Stimulated activated CD4-positive, alpha-beta T cell treated with anti-CD3 and anti-CD28 coated beads, Interleukin-15, amount 100 ng/mL, for 1 hour (primary cell): Measurements from ENCODE around the gene EDRF1.
A peak's percentile ranks its signal among the peaks of the same experiment; 100 is the strongest.
"Not testable (repeated sequence)": the region's sequence is repeated elsewhere in the genome, so short reads cannot be mapped to it uniquely, and the experiment has no call there.

Experiments
- DNase-seq, 2 donors: peaks; one replicate each; pipeline ENCODE4 v3.0.0-alpha.2; 2020; ENCODE audit warnings: low read depth in 1 of 2, low spot score in 1 of 2

EDRF1 gene, protein sequence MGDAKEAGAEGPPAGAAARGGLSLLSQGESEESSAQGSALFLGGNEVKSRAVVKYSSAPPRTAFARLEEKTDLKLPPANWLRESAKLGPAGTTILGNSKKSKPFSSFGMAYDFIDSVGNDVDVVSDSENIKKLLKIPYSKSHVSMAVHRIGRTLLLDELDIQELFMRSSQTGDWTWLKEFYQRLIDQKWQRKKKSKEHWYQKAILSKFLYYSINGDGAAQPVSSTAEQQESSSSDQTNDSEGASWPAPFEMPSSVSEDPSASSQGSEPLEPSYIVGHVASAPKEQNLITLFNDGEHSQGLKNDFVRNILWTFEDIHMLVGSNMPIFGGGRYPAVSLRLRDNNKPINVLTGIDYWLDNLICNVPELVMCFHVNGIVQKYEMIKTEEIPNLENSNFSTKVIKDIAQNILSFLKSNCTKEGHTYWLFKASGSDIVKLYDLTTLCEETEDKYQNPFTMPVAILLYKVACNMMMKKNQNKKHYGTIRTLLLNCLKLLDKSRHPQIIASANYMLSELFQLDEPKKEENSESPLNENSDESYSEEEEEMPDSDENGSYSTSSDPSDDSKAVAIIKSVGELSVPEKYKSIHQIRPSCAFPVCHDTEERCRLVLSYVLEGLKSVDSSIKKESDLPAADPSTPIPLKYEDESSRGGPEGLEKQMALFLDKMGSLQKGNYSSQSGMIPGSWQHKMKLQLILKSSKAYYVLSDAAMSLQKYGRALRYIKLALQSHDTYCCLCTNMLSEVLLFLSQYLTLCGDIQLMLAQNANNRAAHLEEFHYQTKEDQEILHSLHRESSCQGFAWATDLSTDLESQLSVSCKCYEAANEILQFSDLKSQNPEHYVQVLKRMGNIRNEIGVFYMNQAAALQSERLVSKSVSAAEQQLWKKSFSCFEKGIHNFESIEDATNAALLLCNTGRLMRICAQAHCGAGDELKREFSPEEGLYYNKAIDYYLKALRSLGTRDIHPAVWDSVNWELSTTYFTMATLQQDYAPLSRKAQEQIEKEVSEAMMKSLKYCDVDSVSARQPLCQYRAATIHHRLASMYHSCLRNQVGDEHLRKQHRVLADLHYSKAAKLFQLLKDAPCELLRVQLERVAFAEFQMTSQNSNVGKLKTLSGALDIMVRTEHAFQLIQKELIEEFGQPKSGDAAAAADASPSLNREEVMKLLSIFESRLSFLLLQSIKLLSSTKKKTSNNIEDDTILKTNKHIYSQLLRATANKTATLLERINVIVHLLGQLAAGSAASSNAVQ

GRCh38 chr10:125719173-125720001 lies at the start of gene EDRF1:
Gene EDRF1 (plus strand): TSS chr10:125719709. CDS start chr10:125719808, 99 bp downstream.
- peak; percentile 97 to 98 for DNase-seq

GRCh38 chr10:125672884-125673283 lies 46.6 kb upstream of the EDRF1 start:
- no peak for DNase-seq

GRCh38 chr10:125679436-125679835 lies 40.1 kb upstream of the EDRF1 start:
- no peak for DNase-seq

DNA sequence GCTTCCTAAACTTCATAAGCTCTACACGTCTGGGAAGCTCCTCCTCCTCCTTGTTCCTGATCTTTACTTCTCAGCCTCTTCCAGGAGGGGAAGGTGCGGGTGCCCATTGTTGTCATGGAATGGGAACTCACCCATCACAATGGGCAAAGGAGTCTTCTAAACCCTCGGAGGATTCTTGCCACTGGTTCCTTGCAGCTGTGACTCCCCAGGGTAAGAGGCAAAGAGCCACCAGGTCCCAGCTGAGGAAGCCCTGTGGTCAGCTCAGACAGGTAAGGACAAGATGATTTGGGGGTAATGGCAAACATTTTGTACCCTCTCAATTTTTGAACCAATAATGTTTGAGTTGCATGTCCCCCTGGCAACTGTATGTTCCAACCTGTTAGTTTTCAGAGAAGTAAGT lies 36.4 kb upstream of the EDRF1 start, which contains the start of gene TEX36:
Gene TEX36, minus strand, starts transcription at position 101 of the 400 bp plus-strand sequence. CDS start 174 bp downstream, outside the sequence.
- DNase-seq: no peak

GRCh38 chr10:125683821-125684220 lies 35.7 kb upstream of the EDRF1 start:
- DNase-seq: no peak

- no peak for DNase-seq
Measured at GRCh38 chr10:125684581-125684980, 34.9 kb upstream of the EDRF1 start.

GRCh38 chr10:125687507-125688185 lies 31.9 kb upstream of the EDRF1 start:
- no peak for DNase-seq

DNA sequence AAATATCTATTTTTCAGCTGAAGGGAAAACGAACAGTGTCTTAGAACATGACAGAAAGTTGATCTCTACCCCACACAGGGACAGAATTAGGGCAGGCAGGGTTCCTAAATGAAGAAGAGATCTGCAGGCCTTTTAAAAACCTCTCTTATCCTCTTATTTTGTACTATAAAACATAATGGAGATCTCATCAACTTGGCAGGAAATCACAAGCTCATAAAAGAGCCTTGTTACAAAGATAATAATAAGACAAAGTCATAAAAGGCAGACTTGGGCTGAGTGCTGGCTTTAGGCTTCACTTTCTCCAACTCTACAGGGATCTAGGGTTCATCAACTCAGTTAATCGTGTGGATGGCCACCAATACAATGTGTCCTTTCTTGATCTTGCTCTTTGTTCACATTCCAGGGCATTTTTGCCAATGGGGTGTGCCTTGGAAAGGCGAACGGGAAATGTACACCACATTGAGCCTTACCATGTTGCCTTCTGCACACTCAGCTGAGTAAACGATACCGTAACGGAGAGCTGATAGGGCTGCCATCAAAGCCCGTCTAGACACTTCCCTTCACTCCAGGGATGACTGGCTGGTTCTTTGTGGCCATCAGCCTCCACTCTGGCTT lies 29.4 kb upstream of the EDRF1 start:
- no peak for DNase-seq

DNA sequence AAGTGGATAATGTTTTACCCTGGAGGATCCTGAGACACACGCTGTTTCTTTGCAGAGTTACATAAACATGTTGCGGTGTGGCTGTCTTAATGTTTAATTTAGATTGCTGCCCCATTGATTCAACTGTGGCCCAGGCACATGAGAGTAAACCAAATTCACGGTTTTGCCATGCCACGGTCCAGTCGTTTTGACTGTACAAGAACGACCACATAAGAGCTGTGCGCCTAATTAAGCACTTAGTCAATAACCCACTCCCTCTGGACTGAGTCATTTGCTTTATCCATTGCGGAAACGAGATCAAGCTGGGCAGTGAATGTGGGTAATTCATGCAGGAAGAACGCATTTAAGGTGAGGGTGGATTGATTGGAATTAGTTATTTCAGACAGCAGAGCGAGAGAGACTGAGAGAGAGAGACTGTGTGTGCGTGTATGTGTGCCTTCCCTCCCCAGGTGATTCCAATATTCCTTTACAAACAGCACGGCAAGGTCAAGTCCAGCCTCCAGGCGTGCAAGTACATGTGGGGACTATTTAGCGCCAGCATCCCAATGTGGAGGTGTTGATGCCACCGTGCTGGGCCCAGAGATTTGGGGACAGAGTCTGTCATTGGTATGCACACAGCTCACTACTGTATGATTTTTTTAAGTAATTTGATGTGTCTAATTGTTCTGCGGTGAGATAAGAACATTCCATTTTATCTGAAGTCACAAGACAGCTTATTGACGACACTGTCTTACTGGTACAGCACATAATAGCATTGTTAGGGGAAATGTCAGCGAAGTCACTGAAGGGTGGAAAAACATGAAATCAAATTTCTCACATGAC lies 28.1 kb upstream of the EDRF1 start:
- DNase-seq: no peak

GRCh38 chr10:125692196-125692595 lies 27.3 kb upstream of the EDRF1 start:
- DNase-seq: no peak

DNA sequence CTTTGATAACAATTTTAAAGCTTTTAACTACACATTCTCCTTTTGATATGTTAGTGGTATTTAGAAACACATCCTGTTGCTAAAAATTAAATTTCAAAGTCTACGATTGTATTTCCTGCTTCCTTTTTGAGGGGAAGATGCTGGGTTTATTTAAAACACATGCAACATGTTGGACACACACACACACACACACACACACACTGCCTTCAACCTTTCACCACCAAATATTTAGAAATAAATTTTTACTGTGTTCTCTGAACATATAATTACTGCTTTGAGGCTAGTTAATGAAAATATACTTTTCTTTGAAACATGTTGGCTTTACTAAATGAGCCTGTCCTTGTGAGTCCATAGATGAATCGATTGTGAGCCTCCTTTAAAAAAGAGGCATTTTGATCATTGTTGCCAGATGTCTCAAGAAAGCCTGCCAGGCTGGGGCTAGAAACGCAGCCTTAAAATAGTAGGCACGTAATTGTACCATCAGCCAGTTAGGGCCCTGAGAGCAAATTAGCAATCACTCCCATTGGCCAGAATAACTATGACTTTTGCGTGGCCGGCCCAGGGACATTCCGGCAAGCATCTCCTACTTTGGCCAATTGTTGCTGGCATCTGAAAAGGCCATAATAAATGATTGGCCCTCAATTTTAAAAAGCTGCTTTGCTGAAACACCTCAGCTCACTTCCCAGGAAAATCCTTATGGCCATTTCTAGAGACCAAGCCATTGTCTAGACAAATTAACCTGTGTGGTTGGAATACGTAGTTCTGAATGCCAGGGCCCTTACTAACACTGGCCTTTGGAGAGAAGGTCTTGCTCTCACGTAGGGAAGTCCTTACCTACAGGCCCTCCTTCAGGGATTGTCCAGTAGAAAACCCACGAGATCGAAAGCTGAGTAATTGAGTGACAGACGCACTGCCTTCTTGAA lies 26.6 kb upstream of the EDRF1 start:
- no peak for DNase-seq

- DNase-seq: no peak
Measured at GRCh38 chr10:125693524-125693847, 26.0 kb upstream of the EDRF1 start.

DNA sequence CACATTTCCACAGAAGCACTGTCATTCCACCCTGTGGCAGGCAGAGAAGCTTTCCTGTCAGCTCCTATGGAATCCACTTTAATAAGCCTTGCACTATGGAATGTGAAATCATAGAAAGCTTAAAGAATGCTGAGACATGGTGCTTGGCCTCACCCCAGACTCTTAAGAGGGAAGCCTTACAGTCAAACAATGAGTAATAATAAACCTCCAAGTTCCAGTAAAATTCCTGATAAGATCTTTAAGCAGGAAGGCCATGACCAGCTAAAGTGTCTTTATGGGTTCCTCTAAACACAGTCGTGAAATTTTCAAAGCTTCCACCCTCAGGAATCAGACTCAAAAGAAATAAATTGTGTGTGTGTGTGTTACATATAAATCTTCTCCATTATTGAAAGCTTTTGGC lies 24.6 kb upstream of the EDRF1 start:
- no peak for DNase-seq

DNA sequence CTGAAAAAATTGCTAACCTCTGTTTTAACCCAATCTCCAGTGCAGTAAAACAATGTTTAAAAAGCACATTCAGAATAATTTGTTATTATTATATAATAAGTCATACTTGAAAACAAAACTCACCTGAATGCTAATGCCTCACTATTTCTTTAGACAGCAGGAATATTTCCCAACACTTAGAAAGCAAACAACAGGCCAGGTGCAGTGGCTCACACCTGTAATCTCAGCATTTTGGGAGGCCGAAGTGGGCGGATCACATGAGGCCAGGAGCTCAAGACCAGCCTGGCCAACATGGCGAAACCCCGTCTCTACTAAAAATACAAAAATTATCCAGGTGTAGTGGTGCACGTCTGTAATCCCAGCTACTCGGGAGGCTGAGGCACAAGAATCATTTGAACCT lies 22.6 kb upstream of the EDRF1 start:
- DNase-seq: not testable (repeated sequence)

GRCh38 chr10:125698481-125698998 lies 21.0 kb upstream of the EDRF1 start:
- DNase-seq: no peak

DNA sequence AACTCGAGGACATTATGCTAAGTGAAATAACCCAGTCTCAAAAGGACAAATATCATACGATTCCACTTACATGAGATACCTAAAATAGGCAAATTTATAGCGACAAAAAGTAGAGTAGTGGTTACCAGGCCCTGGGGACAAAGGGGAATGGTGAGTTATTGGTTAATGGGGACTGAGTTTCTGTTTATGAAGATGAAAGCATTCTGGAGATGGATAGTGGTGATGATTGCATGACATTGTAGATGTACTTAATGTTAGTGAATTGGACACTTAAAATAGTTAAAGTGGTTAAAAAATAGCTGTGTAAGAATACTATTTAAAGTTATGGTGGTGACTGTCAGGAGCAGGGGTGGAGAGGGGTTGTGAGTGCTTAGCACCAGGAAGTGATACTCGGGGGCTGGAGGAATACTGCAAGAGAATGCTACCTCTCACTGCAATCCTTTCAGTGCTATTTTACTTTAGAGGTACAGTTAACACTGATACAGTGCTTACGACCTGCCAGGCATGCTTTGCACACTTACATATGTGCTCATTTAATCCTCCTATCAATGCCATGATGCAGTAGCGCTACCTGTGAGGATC lies 19.9 kb upstream of the EDRF1 start:
- DNase-seq: no peak

- no peak for DNase-seq
Measured at GRCh38 chr10:125700355-125700911, 19.1 kb upstream of the EDRF1 start.
